OCI-M1 (cell line): ENCODE measurements around the gene MOGAT3.

ENCODE experiments used
- DNase-seq: peaks from one replicate; lab custom pipeline; 2025; lab: John Stamatoyannopoulos, UW

The MOGAT3 gene

DNA sequence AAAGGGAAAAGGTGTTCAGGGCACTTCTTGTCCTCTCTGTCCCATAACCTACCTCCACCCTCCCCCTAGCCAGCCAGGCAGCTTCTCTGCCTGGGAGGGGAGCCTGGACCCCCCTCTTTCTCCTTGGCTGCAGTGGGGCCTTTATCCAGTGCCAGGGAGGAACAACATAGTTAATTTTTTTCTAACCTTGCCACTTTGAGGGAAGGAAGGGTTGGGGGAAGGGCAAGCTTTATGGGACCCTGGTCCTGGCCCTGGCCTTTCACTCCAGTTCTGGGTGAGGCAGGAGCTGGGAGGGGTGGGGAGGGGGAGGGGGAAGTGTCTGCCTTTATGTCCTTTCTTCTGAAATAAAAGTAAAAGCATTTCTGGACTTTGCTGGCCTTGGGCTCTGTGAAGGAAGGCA is 39.9 kb downstream of the MOGAT3 start:
- no peak for DNase-seq

DNA sequence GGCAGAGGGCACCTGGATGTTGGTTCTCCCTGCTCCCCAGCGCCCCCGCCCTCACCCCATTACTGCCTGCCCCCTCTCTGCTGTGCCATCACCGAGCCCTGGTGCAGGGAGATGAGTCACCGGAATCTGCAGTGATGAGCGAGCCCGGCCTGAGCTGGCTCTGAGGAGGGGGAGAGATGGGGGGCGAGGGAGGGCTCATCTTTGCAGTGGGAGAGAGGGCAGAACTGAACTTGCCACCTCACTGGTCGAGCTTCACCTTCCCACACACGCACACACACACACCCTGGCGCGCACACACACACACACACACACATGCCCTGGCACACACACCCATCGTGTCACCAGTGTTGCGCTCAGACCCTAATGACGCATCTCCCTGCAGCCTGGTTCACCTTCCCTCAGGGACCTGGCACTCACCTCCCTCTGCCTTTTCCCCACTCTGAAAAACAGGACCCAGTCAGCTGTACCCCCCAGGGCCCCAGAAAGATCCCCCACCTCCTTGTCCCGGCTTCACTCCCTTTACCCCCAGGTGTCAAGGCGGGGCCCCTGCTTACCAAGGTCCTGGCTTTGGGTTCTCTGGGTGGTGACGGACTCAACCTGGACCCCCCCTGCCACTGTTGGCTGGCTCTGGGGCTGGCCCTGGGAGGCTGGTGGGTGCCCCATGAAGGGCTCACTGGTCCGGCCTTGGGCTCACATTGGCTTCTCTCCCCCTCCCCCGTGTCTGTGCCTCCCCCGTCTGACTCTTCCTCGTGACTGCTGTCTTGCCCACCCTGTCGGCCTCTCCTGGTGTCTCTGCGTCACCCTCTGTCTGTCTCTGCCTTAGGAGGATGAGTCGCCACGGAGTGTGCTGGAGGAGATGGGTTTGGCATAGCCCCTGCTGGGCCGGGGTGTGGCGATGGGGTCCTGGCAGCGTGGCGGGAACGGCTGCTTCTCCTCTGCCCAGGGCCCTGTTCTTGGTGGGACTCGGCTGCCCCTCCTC is 40.9 kb downstream of the MOGAT3 start:
- no peak for DNase-seq

DNA sequence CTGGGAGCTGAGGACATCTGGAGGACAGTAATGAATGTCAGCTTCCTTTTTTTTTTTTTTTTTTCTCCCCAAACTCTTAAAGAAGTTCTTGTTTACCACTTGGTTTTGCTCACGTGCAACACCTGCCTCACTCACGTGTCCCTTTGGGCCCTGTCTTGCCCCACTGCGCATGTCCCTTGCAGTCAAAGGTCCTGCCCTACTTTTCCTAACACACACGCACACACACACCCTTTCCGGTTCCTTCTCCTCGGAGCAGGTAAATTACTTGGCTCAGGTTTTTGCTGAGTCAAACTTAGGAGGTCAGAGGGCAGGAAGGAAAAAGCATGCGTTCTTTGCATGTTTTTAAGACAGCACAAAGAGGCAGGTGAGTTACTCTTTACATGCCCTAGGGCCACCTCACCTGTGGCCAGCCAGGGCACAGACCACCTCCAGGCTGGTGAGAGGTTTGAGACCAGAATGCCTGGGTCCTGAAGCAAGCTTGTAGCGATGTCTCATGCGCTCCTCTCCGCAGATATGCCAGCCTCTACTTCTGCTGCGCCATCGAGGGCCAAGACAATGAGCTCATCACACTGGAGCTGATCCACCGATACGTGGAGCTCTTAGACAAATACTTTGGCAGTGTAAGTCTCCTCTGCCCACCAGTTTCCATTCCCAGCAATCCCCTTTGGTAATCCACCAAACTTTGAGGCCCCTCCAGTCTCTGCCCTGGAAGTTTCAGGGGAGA is 43.8 kb downstream of the MOGAT3 start:
- no peak for DNase-seq

DNA sequence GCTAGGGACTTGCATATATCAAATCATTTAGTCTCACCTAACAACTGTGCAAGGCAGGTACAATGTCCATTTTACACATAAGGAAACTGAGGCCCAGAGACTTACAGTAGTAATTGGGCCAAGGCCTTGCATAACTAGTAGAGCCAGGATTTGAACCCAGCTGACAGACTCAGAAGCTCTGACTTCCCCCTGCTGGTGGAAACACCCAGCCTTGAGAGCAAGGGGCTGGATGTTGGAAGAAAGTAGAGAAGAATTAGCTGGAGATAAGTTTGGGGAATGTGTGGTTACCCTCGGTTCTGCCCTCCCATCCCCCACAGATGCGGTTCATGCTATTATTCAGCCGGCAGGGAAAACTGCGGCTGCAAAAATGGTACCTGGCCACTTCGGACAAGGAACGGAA is 44.6 kb downstream of the MOGAT3 start:
- no peak for DNase-seq

DNA sequence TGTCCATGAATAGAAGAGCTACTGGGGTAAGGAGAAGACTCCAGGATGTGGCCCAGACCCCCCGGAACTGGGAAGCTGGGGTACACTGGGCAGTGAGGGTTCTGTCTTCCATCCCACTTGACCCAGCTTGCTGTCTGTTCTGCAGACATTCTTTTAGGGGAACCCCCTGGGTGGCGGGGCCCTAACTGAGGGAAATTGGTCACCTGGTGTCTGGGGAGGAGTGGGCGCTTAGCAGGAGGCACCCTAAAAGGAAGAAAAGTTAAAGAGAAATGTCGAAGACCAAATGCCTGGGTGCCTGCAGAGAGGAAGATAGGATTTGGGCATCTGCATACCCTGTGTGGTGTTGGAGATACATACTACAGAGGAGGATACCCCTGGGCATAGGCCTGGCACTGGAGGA is 45.5 kb downstream of the MOGAT3 start:
- no peak for DNase-seq

DNA sequence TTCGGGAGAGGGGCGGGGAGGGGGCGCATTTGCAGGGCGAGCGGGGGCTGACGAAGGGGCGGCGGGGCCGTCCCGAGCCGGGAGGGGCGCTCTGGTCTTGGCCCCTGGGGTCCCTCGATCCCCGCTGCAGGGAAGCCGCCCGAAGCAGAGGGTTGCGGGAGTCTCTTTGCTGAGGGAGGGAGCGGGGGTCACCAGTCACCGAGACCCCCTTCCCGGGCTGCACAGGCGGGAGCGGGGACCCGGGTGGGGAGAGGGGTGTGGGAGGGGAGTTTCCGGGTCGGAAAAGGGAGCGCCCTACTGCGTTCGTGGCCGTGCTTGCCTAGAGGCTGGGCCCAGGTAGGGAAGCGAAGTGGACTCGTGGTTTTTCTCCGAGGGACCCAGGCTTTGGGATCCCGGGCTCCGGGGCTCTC is 46.1 kb downstream of the MOGAT3 start:
- no peak for DNase-seq

DNA sequence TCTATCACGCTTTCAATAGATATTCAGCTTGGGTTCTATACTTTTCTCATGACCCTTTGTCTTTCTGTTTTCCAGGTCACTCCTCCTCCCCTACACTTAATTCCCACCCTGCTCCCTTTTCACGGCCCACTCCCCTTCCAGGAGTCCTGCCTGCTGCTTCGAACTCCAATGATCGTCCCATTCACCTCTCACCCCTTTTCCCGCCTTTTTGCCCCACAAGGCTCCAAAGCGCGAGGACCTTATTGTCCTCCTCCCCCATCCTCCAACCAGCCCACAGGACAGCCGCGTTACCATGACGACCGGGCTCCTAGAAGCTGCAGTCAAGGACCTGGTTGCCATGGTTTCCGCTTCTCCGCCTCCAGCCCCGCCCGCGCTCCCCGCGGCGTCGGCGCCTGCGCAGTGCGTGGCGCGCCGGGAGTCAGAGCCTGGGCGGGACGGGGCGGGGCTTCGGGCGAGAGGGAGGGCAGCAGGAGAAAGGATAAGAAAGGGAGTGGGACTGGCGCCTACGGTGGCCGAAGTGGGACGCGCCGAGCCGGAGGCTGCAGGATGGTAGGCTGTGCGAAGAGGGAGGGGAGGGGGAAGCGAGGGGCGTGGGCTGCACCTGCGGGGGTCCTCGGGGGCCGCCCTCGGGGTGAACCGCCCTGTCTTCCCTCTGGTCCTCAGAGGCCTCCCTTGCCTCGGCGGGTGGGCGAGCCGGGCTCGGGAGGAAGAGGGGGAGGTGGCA is 46.7 kb downstream of the MOGAT3 start, which contains the start of gene AP1S1:
TSS of gene AP1S1 (plus strand) at position 508 of the 724 bp plus-strand sequence. CDS start at position 547, 39 bp downstream.
- DNase-seq = peak; percentile 99

DNA sequence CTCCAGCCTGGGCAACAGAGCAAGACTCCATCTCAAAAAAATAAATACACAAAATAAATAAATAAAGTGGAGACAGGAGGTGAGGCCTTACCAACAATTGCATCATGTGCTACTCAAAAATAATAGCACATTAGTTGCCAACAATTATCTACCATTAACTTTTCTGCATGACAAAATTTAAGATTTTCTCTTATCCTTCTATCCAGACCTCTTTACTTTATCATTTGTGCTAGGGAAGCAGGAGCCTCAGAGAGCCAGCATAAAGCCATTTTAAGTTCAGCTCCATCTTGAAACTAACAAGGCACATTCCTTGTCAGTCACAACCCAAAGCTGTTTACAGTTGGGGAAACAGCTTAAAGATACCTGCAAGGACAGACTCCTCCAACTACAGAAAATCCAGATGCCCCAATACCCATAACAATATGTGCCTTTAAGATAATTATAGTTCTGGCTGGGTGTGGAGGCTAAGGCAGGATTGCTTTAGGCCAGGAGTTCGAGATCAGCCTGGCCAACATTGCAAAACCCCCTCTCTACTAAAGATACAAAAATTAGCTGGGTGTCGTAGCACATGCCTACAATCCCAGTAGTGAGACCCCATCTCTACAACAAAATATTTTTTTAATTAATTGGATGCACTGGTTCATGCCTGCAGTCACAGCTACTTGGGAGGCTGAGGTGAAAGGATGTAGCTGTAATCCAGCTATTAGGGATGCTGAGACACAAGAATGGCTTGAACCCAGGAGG is 48.8 kb downstream of the MOGAT3 start:
- peak; percentile 36 for DNase-seq
